GM06990 (cell line): ENCODE measurements around the gene GPN3.
A peak's percentile ranks its signal among the peaks of the same experiment; 100 is the strongest.

Source experiments
- DNase-seq: peaks from one replicate; pipeline ENCODE4 v3.0.0-alpha.2; 2011; ENCODE audit not compliant: insufficient read length; ENCODE audit errors: extremely low read depth
- H3K27me3 ChIP-seq: replicated peaks from 2 replicates; pipeline ENCODE4 v1.6.0; 2011; ENCODE audit warnings: low read length; ENCODE audit not compliant: control insufficient read depth, insufficient read depth
- H3K36me3 ChIP-seq: 2 replicates; pipeline ENCODE4 v1.5.1; 2011; ENCODE audit warnings: low read length; ENCODE audit not compliant: control insufficient read depth, insufficient read depth
- H3K4me3 ChIP-seq: replicated peaks from 2 replicates; pipeline ENCODE4 v1.5.1; 2011; ENCODE audit warnings: low read depth, mild to moderate bottlenecking, control low read depth, low read length
- CTCF ChIP-seq: IDR thresholded peaks from 2 replicates; pipeline ENCODE4 v1.5.1; 2011; ENCODE audit warnings: low read length, control low read depth, mild to moderate bottlenecking, inconsistent platforms; ENCODE audit not compliant: insufficient read depth, poor library complexity, severe bottlenecking

GPN3 gene

GRCh38 chr12:110468214-110469048, at the start of gene GPN3, which contains the start of gene FAM216A:
Gene GPN3, minus strand, starts transcription at chr12:110468257. Its CDS starts 54 bp downstream, at chr12:110468203.
Gene FAM216A, plus strand, starts transcription at chr12:110468845. Its CDS starts 31 bp downstream, at chr12:110468876.
- no peak for TF ChIP-seq CTCF
- peak within 1 kb of the TSS; percentile 95 for H3K4me3 ChIP-seq
- peak; percentile 93 for DNase-seq
- H3K36me3 ChIP-seq, result peaks cover 3% of the 10 kb centered on the region; the same call in 1 of the 2 replicates
- H3K27me3 ChIP-seq, result no peaks in the 10 kb centered on the region

- no peak for DNase-seq
- H3K36me3 ChIP-seq, result no peaks in the 10 kb centered on the region
- no peak overlapping the region for H3K4me3 ChIP-seq
- TF ChIP-seq CTCF, result no peak
- no peaks in the 10 kb centered on the region for H3K27me3 ChIP-seq
These were observed 48.9 kb upstream of the GPN3 start for GRCh38 chr12:110516995-110517394.

GRCh38 chr12:110514363-110514762, 46.3 kb upstream of the GPN3 start:
- no peak for DNase-seq
- H3K36me3 ChIP-seq, result no peaks in the 10 kb centered on the region
- no peak for TF ChIP-seq CTCF
- no peak overlapping the region for H3K4me3 ChIP-seq
- H3K27me3 ChIP-seq, result no peaks in the 10 kb centered on the region

GRCh38 chr12:110513842-110514241, 45.8 kb upstream of the GPN3 start:
- Histone ChIP-seq H3K4me3 (no peak overlapping the region), H3K27me3 (no peaks in the 10 kb centered on the region), H3K36me3 (no peaks in the 10 kb centered on the region)
- DNase-seq, result no peak
- TF ChIP-seq CTCF, result no peak

- H3K36me3 ChIP-seq, result no peaks in the 10 kb centered on the region
- H3K4me3 ChIP-seq, result no peak overlapping the region
- TF ChIP-seq CTCF, result no peak
- DNase-seq, result no peak
- no peaks in the 10 kb centered on the region for H3K27me3 ChIP-seq
These were observed 40.1 kb upstream of the GPN3 start for GRCh38 chr12:110508071-110508586.
